GM21723 (cell line): ENCODE measurements around the gene NDST1.
"Not testable (repeated sequence)": the region's sequence is repeated elsewhere in the genome, so short reads cannot be mapped to it uniquely, and the experiment has no call there.

Experiments
- ATAC-seq: cut with Tn5 transposase; IDR thresholded peaks from one replicate; pipeline ENCODE4 v1.9.1; 2021; ENCODE audit warnings: mild to moderate bottlenecking, moderate library complexity; ENCODE audit not compliant: unreplicated experiment

Gene NDST1

GRCh38 chr5:150507474-150508276 lies at the start of gene NDST1:
Gene NDST1 (plus strand): TSS chr5:150508131. CDS start chr5:150521255, 13,124 bp downstream.
- ATAC-seq: no peak

DNA sequence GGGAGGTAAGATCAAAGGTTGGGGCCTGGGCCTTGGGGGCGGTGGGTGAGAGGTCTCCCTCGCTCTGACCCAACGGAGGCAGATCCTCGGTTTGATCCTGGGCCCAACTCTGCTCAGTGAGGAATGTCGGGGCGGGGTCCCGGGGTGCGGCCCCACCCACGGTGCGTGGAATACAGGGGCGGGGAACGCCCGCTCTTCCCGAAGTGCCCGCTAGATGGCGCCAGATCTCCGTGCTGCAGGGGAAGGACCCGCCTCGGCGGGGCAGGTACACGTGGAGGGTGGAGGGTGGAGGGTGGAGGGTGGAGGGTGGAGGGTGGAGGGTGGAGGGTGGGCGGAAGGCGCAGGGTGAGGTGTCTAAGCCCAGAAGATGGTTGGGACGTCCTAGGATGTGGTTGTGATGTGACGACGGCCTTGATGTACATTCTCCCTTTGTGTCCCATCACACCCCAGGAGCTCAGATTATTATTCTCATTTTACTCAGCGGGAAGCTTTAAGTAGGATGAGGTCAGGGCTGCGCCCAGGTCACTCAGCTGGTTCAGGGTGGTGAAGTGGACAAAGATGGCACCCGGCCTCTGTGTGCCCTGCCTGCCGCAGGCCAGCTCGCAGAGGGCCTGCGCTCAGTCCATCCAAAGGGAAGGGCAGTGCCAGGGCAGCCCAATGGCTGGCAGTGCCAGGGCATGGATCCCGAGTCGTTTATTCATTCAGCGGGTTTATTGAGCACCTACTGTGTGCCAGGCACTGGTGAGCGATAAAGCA lies 49.0 kb upstream of the NDST1 start:
- ATAC-seq: peak; percentile 73

- ATAC-seq: peak; percentile 14
Observed at GRCh38 chr5:150460781-150461180, 47.1 kb upstream of the NDST1 start.

GRCh38 chr5:150461231-150461630 lies 46.7 kb upstream of the NDST1 start:
- ATAC-seq: peak; percentile 86

GRCh38 chr5:150464554-150465012 lies 43.3 kb upstream of the NDST1 start:
- ATAC-seq: no peak

- no peak for ATAC-seq
Observed at GRCh38 chr5:150465927-150466326, 42.0 kb upstream of the NDST1 start.

GRCh38 chr5:150468206-150468605 lies 39.7 kb upstream of the NDST1 start:
- no peak for ATAC-seq

DNA sequence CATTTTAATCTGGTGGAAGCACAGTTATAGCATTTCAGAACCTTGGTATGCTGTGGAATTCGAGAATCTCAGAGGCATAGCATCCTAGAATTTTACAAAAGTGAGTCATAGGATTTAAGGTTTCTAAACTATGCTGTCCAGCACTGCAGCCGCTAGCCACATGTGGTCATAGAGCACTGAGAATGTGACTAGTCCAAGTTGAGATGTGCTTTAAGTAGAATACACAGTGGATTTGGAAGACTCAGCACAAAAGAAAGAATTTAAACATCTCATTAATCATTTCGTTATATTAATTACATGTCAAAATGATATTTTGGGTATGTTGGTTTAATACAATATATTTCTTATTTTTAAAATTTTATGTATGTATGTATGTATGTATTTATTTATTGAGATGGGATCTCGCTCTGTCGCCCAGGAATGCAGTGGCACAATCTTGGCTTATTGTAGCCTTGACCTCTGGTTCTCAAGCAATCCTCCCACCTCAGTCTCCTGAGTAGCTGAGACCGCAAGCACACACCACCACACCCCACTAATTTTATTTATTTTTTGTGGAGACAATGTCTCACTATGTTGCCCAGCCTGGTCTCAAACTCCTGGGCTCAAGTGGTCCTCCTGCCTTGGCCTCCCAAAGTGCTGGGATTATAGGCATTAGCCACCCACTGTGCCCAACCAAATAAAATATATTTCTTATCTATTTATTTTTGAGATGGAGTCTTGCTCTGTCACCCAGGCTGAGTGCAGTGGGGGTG lies 38.0 kb upstream of the NDST1 start:
- no peak for ATAC-seq

DNA sequence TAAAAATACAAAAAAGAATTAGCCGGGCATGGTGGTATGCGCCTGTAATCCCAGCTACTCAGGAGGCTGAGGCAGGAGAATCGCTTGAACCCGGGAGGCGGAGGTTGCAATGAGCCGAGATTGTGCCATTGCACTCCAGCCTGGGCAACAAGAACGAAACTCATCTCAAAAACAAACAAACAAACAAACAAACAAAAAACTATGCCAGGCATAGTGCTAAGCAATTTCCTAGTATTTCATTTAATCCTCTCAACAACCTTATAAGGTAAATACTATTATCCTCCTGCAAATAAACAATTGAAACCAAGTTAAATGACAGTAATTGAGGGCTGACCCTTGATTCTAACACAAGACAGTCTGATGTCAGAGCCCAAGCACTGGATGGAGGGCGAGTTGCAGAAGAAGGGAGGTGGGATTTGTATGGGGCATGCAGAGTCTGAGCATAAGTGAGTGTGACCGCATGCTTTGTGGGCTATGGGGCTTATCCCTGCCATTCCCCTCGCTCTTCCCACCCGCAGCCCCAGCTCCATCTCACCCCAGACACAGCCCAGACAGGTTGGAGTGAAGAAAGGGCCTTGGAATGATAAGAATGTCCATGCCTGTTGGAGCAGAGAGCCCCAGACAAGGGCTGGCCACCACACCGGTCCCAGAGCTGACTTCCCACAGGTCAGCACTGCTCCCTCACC lies 34.1 kb upstream of the NDST1 start:
- ATAC-seq: no peak

DNA sequence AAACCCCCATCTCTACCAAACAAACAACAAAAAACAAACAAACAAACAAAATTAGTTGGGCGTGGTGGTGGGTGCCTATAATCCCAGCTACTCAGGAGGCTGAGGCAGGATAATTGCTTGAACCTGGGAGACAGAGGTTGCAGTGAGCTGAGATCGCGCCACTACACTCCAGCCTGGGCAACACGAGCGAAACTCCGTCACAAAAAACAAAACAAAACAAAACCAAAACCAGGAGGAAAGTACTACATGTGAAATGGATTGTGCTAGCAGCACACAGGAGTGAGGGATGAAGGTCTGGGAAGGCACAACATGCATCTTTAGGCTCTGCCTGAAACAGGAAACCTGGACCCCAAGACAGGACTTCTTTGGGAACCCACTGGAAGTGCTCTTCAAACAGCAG lies 31.4 kb upstream of the NDST1 start:
- ATAC-seq: not testable (repeated sequence)

DNA sequence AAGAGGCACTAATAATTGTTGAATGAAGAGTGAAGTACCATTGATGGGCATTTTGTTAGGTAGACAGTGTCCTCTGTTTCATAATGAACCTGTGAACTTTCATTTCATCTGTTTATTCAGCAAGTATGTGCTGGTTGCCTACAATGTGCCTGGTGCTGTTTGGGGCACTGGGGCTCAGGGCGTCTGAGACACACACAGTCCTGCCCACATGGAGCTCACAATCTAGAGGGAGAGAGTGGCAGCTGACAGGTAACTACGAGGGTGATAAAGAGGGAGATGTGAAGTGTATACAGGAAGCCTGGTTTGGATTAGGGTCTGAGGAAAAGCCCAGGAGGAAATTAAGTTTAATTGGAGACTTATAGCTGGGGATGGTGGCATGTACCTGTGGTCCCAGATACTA lies 28.5 kb upstream of the NDST1 start:
- no peak for ATAC-seq

GRCh38 chr5:150481708-150481965 lies 26.3 kb upstream of the NDST1 start:
- ATAC-seq: no peak

GRCh38 chr5:150481972-150482406 lies 25.9 kb upstream of the NDST1 start:
- no peak for ATAC-seq

- ATAC-seq: no peak
Observed at GRCh38 chr5:150484964-150485692, 22.8 kb upstream of the NDST1 start.

- peak; percentile 21 for ATAC-seq
Observed at GRCh38 chr5:150485693-150486401, 22.1 kb upstream of the NDST1 start.

GRCh38 chr5:150486402-150487198 lies 21.3 kb upstream of the NDST1 start:
- ATAC-seq: peak; percentile 19

DNA sequence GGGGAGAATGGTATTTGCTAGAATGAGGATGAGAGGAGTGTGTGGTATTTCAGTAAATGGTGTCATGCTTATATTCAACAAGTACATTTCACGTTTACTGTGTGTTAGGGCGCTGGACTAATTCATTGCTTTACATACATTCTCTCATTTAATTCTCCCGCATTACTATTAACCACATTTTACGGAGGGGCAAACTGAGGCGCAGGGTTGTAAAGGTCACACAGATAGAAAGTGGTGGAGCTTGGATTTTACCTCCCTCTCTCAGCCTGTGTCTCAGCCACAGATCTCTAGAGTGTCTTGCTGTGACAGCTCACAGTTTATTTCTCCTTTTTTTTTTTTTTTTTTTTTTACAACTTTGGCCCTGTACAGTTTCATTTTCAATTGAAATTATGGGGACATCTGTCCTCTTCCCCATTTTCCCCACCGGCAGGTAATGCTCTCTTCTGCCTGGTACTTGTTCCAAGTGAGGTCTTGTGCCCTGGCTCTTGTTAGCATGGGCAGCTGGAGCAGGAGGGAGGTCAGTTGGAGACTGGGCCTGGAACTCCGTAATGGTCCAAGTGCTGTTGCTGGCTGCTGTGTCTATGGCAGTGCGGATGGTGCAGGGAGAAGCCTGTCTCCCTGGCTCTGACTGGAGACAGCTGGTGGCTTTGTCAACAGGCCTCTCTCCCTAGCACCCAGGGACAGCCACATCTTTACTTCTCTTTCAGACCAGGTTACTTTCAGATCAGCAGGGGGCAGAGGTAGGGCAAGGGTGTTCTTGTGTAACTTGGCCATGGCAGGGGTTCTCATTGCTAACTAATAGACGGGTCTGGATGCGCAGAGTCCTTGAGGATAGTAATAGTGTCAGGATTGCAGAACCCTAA lies 20.5 kb upstream of the NDST1 start:
- no peak for ATAC-seq
